GM18861 (cell line): Measurements from ENCODE around the gene CDYL2.

Experiments used
- ATAC-seq: cut with Tn5 transposase; IDR thresholded peaks from one replicate; pipeline ENCODE4 v1.9.1; 2021; ENCODE audit not compliant: unreplicated experiment

Gene CDYL2

DNA sequence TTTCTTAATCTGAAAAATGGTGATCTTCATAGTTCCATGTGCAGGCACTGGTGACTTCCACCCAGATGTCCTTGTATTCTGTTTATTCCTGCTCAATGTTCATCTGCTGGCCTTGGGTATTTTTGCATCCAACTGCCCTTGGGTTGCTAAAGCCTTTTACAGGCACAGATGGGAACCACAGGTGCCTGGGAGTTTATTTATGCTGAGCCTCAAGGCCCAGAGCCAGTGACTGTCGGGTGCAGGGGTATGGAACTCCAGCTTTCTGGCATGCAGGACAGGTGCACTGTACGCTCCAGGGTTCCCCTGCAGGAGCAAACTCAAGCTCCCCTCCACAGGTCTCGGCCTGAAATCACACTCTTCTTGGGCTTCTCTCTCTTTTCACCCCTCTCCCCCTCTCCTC lies 241.3 kb downstream of the CDYL2 start:
- ATAC-seq = no peak

- no peak for ATAC-seq
Measured at GRCh38 chr16:80559369-80559768, 245.0 kb downstream of the CDYL2 start.

DNA sequence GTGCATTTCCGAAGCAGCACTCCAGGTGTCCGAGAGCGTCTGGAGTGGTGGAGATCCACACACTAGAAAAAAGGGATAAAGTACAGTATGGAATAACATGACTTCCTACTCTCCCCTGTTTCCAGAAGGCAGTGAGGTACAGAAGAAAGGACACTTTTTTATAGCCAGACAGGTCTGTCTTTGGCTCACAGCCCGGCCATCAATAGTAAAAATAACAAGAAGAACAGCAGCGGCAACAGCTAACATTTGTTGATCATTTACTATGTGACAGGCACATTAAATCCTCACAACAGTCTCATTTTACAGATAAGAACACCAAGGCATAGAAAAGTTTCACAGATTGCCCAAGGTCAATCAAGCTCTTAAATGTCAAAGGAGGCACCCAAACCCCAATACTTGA lies 247.4 kb downstream of the CDYL2 start:
- ATAC-seq = no peak

DNA sequence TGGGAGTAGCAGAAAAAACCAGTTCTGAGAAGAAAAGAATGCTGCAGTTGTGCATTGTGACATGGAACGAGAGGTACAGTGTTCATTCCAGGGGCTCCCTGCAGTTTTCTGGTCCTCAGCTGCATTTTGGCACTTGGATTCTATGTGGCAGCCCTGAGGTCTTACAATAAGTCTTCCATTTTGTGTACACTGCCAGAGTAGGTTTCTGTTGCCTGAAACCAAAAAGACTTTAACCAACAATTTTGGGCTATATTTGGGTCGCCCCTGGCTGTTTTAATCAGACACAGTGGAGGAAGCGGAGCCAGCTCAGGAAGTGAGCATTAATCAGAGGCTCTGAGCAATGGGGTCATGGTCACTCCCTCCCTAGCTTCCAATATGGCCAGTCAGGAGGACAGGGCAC lies 247.9 kb downstream of the CDYL2 start:
- no peak for ATAC-seq

DNA sequence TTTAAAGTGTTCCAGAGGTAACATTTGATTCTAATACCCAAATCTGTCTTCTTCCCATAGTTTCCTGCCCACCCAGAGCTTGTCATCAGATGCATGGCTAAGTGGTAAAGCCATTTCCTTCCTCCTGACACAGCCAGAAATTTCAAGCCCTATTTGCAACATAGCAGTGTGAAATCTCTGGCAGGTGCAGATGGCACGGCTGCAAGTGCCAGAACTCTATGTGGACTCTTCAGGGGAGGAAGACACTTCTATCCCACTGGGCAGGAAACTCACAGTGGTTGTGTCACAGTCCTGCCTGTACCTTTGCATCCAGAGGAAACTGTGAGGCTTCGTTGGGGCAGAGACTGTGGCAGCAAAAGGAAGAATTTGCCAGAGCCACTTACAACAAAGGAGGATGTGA lies 250.4 kb downstream of the CDYL2 start:
- ATAC-seq = no peak

GRCh38 chr16:80552277-80552676 lies 252.1 kb downstream of the CDYL2 start:
- ATAC-seq = no peak
